Esophagus squamous epithelium (tissue), 4 donors: ENCODE data around the gene SSRP1.

Experiments used
- POLR2A ChIP-seq, 4 donors: fragments of 450-650 bp; IDR thresholded peaks; one replicate each; pipeline ENCODE4 v1.6.1; 2017; ENCODE audit warnings: antibody characterized with exemption in 4 of 4, mild to moderate bottlenecking in 4 of 4, moderate library complexity in 3 of 4
- TF ChIP-seq, protein P1 (sequence below), 6 experiments: fragments of 450-650 bp in 4 of 6; fragments of 200-600 bp in 2 of 6; sonication (generic) in 2 of 6; IDR thresholded peaks; one replicate each; pipeline ENCODE4 v1.5.1; 2016 to 2019; ENCODE audit warnings: antibody characterized with exemption in 6 of 6, mild to moderate bottlenecking in 4 of 6, moderate library complexity in 4 of 6

DNA sequence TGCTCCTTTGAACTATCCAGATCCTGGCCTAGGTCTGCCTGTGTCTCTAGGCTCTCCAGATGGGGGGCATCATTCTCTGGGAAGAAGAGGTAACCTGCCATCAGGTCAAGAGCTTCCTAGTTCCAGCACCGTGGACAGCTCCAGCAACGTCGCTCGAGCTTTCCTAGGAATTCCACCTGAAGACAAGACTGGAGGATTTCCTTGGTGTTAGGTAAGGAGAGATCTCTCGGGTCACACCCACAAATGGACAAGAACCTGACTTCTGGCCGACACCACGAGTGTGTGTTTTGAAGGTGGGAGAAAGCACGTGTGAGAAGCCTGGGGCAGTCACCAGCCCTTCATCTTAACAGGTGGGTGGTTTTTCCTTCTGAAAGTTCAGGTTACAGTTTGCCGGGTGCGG lies 44.0 kb upstream of the SSRP1 start:
- TF ChIP-seq, protein P1, sequence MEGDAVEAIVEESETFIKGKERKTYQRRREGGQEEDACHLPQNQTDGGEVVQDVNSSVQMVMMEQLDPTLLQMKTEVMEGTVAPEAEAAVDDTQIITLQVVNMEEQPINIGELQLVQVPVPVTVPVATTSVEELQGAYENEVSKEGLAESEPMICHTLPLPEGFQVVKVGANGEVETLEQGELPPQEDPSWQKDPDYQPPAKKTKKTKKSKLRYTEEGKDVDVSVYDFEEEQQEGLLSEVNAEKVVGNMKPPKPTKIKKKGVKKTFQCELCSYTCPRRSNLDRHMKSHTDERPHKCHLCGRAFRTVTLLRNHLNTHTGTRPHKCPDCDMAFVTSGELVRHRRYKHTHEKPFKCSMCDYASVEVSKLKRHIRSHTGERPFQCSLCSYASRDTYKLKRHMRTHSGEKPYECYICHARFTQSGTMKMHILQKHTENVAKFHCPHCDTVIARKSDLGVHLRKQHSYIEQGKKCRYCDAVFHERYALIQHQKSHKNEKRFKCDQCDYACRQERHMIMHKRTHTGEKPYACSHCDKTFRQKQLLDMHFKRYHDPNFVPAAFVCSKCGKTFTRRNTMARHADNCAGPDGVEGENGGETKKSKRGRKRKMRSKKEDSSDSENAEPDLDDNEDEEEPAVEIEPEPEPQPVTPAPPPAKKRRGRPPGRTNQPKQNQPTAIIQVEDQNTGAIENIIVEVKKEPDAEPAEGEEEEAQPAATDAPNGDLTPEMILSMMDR (IDR thresholded peaks at IDR 0.05) = no peak
- no peak for TF ChIP-seq POLR2A (IDR thresholded peaks at IDR 0.05)
